HG03064 (cell line): ENCODE measurements around the gene MARCHF5.
"Not testable (repeated sequence)": the region's sequence is repeated elsewhere in the genome, so short reads cannot be mapped to it uniquely, and the experiment has no call there.

Source experiments
- ATAC-seq: cut with Tn5 transposase; IDR thresholded peaks from one replicate; pipeline ENCODE4 v1.9.1; 2021; ENCODE audit warnings: low read depth; ENCODE audit not compliant: unreplicated experiment

MARCHF5 gene

GRCh38 chr10:92384741-92385140, 93.8 kb downstream of the MARCHF5 start:
- no peak for ATAC-seq

DNA sequence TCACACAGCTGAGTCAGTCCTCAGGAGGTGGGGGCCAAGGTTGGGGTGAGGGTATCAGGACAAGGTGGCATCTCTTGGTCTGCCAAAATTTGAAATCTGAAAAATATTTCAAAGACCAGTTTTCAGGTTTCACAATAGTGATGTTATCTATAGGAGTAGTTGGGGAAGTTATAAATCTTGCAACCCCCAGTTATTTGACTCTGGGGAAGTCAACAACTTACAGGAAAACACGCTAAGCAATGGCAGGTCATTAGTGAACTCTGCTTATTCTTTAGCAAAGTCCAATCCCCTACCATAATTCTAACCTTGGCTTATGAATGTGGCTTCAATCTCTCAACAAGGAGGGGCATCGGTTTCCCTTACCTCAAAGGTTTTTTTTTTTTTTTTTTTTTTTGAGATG, 94.9 kb downstream of the MARCHF5 start:
- no peak for ATAC-seq

- ATAC-seq: no peak
These were observed 96.4 kb downstream of the MARCHF5 start for GRCh38 chr10:92387289-92387940.

- ATAC-seq: not testable (repeated sequence)
These were observed 102.2 kb downstream of the MARCHF5 start for GRCh38 chr10:92393173-92393572.

DNA sequence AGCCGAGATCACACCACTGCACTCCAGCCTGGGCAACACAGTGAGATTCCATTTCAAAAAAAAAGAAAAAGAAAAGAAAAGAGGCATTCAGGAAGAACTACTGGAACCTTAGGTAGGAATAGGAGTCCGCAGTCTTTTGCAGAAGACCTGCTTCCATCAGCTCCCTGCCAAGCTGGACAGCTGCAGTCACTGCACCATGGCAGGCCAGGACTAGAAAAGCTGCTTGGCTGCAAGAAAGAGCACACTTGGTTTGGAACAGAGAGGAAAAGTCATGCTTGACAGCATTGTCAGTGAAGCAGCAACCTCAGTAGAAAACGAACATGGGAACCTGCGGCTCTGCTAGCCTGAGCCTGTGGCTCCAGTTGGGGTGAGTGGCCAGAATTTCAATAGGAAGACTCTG, 104.3 kb downstream of the MARCHF5 start:
- ATAC-seq: no peak

GRCh38 chr10:92402234-92402633, 111.3 kb downstream of the MARCHF5 start:
- not testable (repeated sequence) for ATAC-seq
